ENCODE data around the gene MAN2B2.
"Not testable (repeated sequence)": the region's sequence is repeated elsewhere in the genome, so short reads cannot be mapped to it uniquely, and the experiment has no call there.

The MAN2B2 gene

GRCh38 chr4:6617246-6617645, 42.3 kb downstream of the MAN2B2 start:
- no peak for DNase-seq (ENCODE audit: low spot score)

GRCh38 chr4:6618386-6619115, 43.6 kb downstream of the MAN2B2 start:
- no peak for DNase-seq (ENCODE audit: low spot score)

- no peak for DNase-seq (ENCODE audit: low spot score)
Measured at GRCh38 chr4:6619116-6619465, 44.1 kb downstream of the MAN2B2 start.

GRCh38 chr4:6619466-6620255, 44.7 kb downstream of the MAN2B2 start:
- no peak for DNase-seq (ENCODE audit: low spot score)

- DNase-seq (ENCODE audit: low spot score): no peak
Measured at GRCh38 chr4:6620296-6620695, 45.3 kb downstream of the MAN2B2 start.

- DNase-seq (ENCODE audit: low spot score): no peak
Measured at GRCh38 chr4:6620891-6621555, 46.0 kb downstream of the MAN2B2 start.

GRCh38 chr4:6621556-6621927, 46.6 kb downstream of the MAN2B2 start:
- DNase-seq (ENCODE audit: low spot score): no peak

GRCh38 chr4:6622744-6623143, 47.8 kb downstream of the MAN2B2 start:
- no peak for DNase-seq (ENCODE audit: low spot score)

GRCh38 chr4:6625256-6625655, 50.3 kb downstream of the MAN2B2 start:
- no peak for DNase-seq (ENCODE audit: low spot score)

- DNase-seq (ENCODE audit: low spot score): no peak
Measured at GRCh38 chr4:6626066-6626465, 51.1 kb downstream of the MAN2B2 start.

GRCh38 chr4:6627832-6628231, 52.8 kb downstream of the MAN2B2 start:
- DNase-seq (ENCODE audit: low spot score): no peak

GRCh38 chr4:6628484-6628883, 53.5 kb downstream of the MAN2B2 start:
- DNase-seq (ENCODE audit: low spot score): not testable (repeated sequence)

- DNase-seq (ENCODE audit: low spot score): no peak
Measured at GRCh38 chr4:6632125-6632524, 57.1 kb downstream of the MAN2B2 start.

- DNase-seq (ENCODE audit: low spot score): no peak
Measured at GRCh38 chr4:6633091-6633906, 58.3 kb downstream of the MAN2B2 start.

- no peak for DNase-seq (ENCODE audit: low spot score)
Measured at GRCh38 chr4:6634746-6635145, 59.8 kb downstream of the MAN2B2 start.

- DNase-seq (ENCODE audit: low spot score): no peak
Measured at GRCh38 chr4:6639137-6639680, 64.2 kb downstream of the MAN2B2 start.

- peak; percentile 92 for DNase-seq (ENCODE audit: low spot score)
Measured at GRCh38 chr4:6640292-6641163, 65.5 kb downstream of the MAN2B2 start, which contains the start of gene MRFAP1. Gene MRFAP1 (plus strand): TSS chr4:6640685. CDS start chr4:6640863, 178 bp downstream.

- no peak for DNase-seq (ENCODE audit: low spot score)
Measured at GRCh38 chr4:6641164-6641970, 66.4 kb downstream of the MAN2B2 start.

- no peak for DNase-seq (ENCODE audit: low spot score)
Measured at GRCh38 chr4:6641971-6642320, 67.0 kb downstream of the MAN2B2 start.

Measured in globus pallidus (tissue), 1 donor.